ENCODE results near the gene CSGALNACT2. TPM values are rescaled to one million over a fixed set of nuclear protein-coding genes. Genes with fewer than 3 reads are reported as not detected.

CSGALNACT2 gene, protein sequence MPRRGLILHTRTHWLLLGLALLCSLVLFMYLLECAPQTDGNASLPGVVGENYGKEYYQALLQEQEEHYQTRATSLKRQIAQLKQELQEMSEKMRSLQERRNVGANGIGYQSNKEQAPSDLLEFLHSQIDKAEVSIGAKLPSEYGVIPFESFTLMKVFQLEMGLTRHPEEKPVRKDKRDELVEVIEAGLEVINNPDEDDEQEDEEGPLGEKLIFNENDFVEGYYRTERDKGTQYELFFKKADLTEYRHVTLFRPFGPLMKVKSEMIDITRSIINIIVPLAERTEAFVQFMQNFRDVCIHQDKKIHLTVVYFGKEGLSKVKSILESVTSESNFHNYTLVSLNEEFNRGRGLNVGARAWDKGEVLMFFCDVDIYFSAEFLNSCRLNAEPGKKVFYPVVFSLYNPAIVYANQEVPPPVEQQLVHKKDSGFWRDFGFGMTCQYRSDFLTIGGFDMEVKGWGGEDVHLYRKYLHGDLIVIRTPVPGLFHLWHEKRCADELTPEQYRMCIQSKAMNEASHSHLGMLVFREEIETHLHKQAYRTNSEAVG
- total RNA-seq = 52.1 TPM

GRCh38 chr10:43138021-43138756 is at the start of gene CSGALNACT2:
TSS of gene CSGALNACT2 (plus strand) at chr10:43138445. CDS start at chr10:43155150, 16,705 bp downstream.

Other genes starting within 250 kb of the CSGALNACT2 start
- 11.3 TPM for gene RET, start 61.4 kb upstream of the CSGALNACT2 start, total RNA-seq
- gene RASGEF1A, start 128.6 kb downstream of the CSGALNACT2 start, total RNA-seq = 18.0 TPM
- not detected for gene FXYD4, start 233.2 kb downstream of the CSGALNACT2 start, total RNA-seq

Data from diencephalon (tissue), 1 donor.